ENCODE results near the gene RNF224. TPM values are rescaled to one million over a fixed set of nuclear protein-coding genes. Genes with fewer than 3 reads are reported as not detected.

RNF224 gene
- total and polyA plus RNA-seq, 2 of the 13 experiments (the other 11 are each of a cell fraction or from before 2014, with no cell fraction given), result 0.09 TPM; not detected in 1

GRCh38 chr9:137188490-137189296 lies 38.6 kb upstream of the RNF224 start, which contains the start of the genes ANAPC2 and SSNA1 (continued):
- TF ChIP-seq ZBTB8A (CRISPR knock-in tag; IDR thresholded peaks at IDR 0.05; ENCODE audit: borderline replicate concordance, low read depth) (no peak), SMC3 (IDR thresholded peaks at IDR 0.05; ENCODE audit: low read length) (peak; percentile 30; the same call in 1 of the 2 replicates), DNMT3B (CRISPR knock-in tag; conservative IDR thresholded peaks at IDR 0.05) (no peak), FOXA1 (IDR thresholded peaks at IDR 0.05) (no peak), FOXA1 (CRISPR knock-in tag; IDR thresholded peaks at IDR 0.05) (peak; percentile 77), RBAK (CRISPR knock-in tag; IDR thresholded peaks at IDR 0.05) (no peak), HMGXB4 (CRISPR knock-in tag; IDR thresholded peaks at IDR 0.05; ENCODE audit: borderline replicate concordance in 1 of 2, low read depth in 1 of 2) (peak; percentile 58 to 84; a peak in 3 of 4 replicates), NBN (conservative IDR thresholded peaks at IDR 0.05) (no peak), NR2F1 (CRISPR knock-in tag; IDR thresholded peaks at IDR 0.05) (peak in 1 of 2 experiments; percentile 44; a peak in 1 of 4 replicates), MED8 (CRISPR knock-in tag; IDR thresholded peaks at IDR 0.05; ENCODE audit: insufficient replicate concordance) (peak; percentile 70), NCOA2 (CRISPR knock-in tag; IDR thresholded peaks at IDR 0.05) (peak; percentile 37; the same call in 1 of the 2 replicates), SMYD3 (CRISPR knock-in tag; IDR thresholded peaks at IDR 0.05) (no peak), HBP1 (CRISPR knock-in tag; IDR thresholded peaks at IDR 0.05; ENCODE audit: low read depth) (peak; percentile 97), ZNF33B (CRISPR knock-in tag; IDR thresholded peaks at IDR 0.05) (peak; percentile 18; the same call in 1 of the 2 replicates), ISL2 (CRISPR knock-in tag; IDR thresholded peaks at IDR 0.05) (peak; percentile 77; the same call in 1 of the 2 replicates), HNRNPK (IDR thresholded peaks at IDR 0.05; ENCODE audit: low read depth, low read length, poor library complexity, severe bottlenecking) (peak; percentile 39), ZNF691 (CRISPR knock-in tag; IDR thresholded peaks at IDR 0.05; ENCODE audit: borderline replicate concordance, low read depth) (no peak; the same call in 1 of the 2 replicates), ZNF549 (CRISPR knock-in tag; IDR thresholded peaks at IDR 0.05) (no peak), ZNF281 (CRISPR knock-in tag; IDR thresholded peaks at IDR 0.05; ENCODE audit: borderline replicate concordance) (peak; percentile 86), ZNF747 (CRISPR knock-in tag; IDR thresholded peaks at IDR 0.05; ENCODE audit: borderline replicate concordance) (peak; percentile 59), GPN1 (CRISPR knock-in tag; IDR thresholded peaks at IDR 0.05; ENCODE audit: borderline replicate concordance) (no peak), AGO1 (IDR thresholded peaks at IDR 0.05; ENCODE audit: low read depth, low read length, poor library complexity, severe bottlenecking) (peak; percentile 29), FOXO1 (CRISPR knock-in tag; IDR thresholded peaks at IDR 0.05) (peak; percentile 84)
